HCT116 (cell line): ENCODE results near the gene PRKCZ. TPM values are rescaled to one million over a fixed set of nuclear protein-coding genes. Genes with fewer than 3 reads are reported as not detected.

Experiments
- ATAC-seq: fragments of 200-7000 bp; cut with Tn5 transposase; 2 replicates; pipeline ENCODE4 v1.9.1; 2020; ENCODE audit warnings: mild to moderate bottlenecking, moderate library complexity
- BruUV-seq: library from RNA; stranded (reverse); fragments of 400-500 nt; replicated peaks from 2 replicates; lab custom pipeline; 2021; lab: Mats Ljungman, UMichigan
- CTCF ChIA-PET: fragments of 300-600 bp; sonication (Branson Sonifier 250); formaldehyde crosslinking; loops from one replicate; lab custom pipeline; 2021; ENCODE audit warnings: antibody characterized with exemption; lab: Charles Lee
- POLR2A ChIA-PET: fragments of 300-600, 350-600 bp; sonication (Branson Sonifier 250); formaldehyde crosslinking; loops from one replicate; lab custom pipeline; 2021; ENCODE audit warnings: antibody characterized with exemption; lab: Charles Lee
- RAD21 ChIA-PET, 2 experiments: fragments of 300-600 bp; sonication (Branson Sonifier 250); formaldehyde crosslinking; loops; one replicate each; lab custom pipeline; 2023; ENCODE audit warnings: low total read pairs in 2 of 2; ENCODE audit not compliant: uncharacterized antibody in 2 of 2, unreplicated experiment in 2 of 2, low non-redundant PET in 1 of 2; lab: Charles Lee
- DNase-seq: peaks from one replicate; pipeline ENCODE4 v3.0.0-alpha.2; 2010; ENCODE audit warnings: low read depth, low spot score
- H2AFZ ChIP-seq: fragments of 200-600 bp; shearing (Covaris generic), sonication (generic); 2 replicates; pipeline ENCODE4 v1.6.1; 2017; ENCODE audit warnings: low read depth, mixed run types, mixed read lengths, antibody characterized with exemption, low read length; ENCODE audit not compliant: poor library complexity, severe bottlenecking
- H3K27ac ChIP-seq: 2 replicates; pipeline ENCODE4 v1.5.1; 2012; ENCODE audit warnings: low read depth, low read length
- H3K27me3 ChIP-seq: fragments of 200-600 bp; sonication (generic); 2 replicates; pipeline ENCODE4 v1.6.1; 2016; ENCODE audit warnings: mixed run types, low read length, mixed read lengths; ENCODE audit not compliant: insufficient read depth
- H3K36me3 ChIP-seq, 2 experiments: fragments of 200-500 bp in 1 of 2; fragments of 200-600 bp in 1 of 2; sonication (Bioruptor generic) in 1 of 2; sonication (generic) in 1 of 2; 2 replicates each; pipeline versions ENCODE4 v1.5.1 to v1.6.1; 2014 to 2016; ENCODE audit warnings: low read length in 2 of 2, inconsistent platforms in 1 of 2, mixed read lengths in 1 of 2, mixed run types in 1 of 2; ENCODE audit not compliant: insufficient read depth in 2 of 2, control insufficient read depth in 1 of 2
- H3K4me1 ChIP-seq, 2 experiments: fragments of 200-600 bp in 1 of 2; sonication (generic) in 1 of 2; 2 replicates each; pipeline versions ENCODE4 v1.5.1 to v1.6.1; 2012 to 2017; ENCODE audit warnings: low read length in 2 of 2, inconsistent platforms in 1 of 2, mild to moderate bottlenecking in 1 of 2, mixed read lengths in 1 of 2, mixed run types in 1 of 2, moderate library complexity in 1 of 2; ENCODE audit not compliant: insufficient read depth in 2 of 2, control insufficient read depth in 1 of 2
- H3K4me2 ChIP-seq: fragments of 200-600 bp; sonication (generic); 2 replicates; pipeline ENCODE4 v1.6.1; 2017; ENCODE audit warnings: mixed run types, low read length, mixed read lengths
- H3K4me3 ChIP-seq, 2 experiments: fragments of 200-600 bp in 1 of 2; sonication (generic) in 1 of 2; replicated peaks in 1 of 2; 2 replicates each; pipeline ENCODE4 v1.5.1; 2011 to 2016; ENCODE audit warnings: low read length in 2 of 2, control low read depth in 1 of 2, low read depth in 1 of 2, mild to moderate bottlenecking in 1 of 2, mixed read lengths in 1 of 2, mixed run types in 1 of 2
- H3K79me2 ChIP-seq: fragments of 200-600 bp; sonication (generic); 2 replicates; pipeline ENCODE4 v1.6.1; 2017; ENCODE audit warnings: mild to moderate bottlenecking, mixed run types, low read length, moderate library complexity, mixed read lengths; ENCODE audit not compliant: insufficient read depth
- H3K9ac ChIP-seq: fragments of 200-600 bp; sonication (generic); 2 replicates; pipeline ENCODE4 v1.6.1; 2016; ENCODE audit warnings: low read length, mixed read lengths
- H3K9me2 ChIP-seq: fragments of 200-600 bp; sonication (generic), shearing (Covaris generic); 2 replicates; pipeline ENCODE4 v1.6.1; 2017; ENCODE audit warnings: mixed run types, mild to moderate bottlenecking, moderate library complexity; ENCODE audit not compliant: insufficient read depth
- H3K9me3 ChIP-seq, 2 experiments: fragments of 200-500 bp in 1 of 2; fragments of 200-600 bp in 1 of 2; sonication (Bioruptor generic) in 1 of 2; sonication (generic) in 1 of 2; 2 replicates each; pipeline ENCODE4 v1.6.1; 2014 to 2017; ENCODE audit warnings: low read length in 2 of 2, mixed read lengths in 2 of 2, inconsistent platforms in 1 of 2, low read depth in 1 of 2, mild to moderate bottlenecking in 1 of 2, mixed run types in 1 of 2, moderate library complexity in 1 of 2; ENCODE audit not compliant: control insufficient read depth in 1 of 2, insufficient read depth in 1 of 2
- H4K20me1 ChIP-seq: fragments of 200-600 bp; sonication (generic), shearing (Covaris generic); 2 replicates; pipeline ENCODE4 v1.6.1; 2017; ENCODE audit warnings: mixed run types, mild to moderate bottlenecking, moderate library complexity; ENCODE audit not compliant: insufficient read depth
- EZH2phosphoT487 ChIP-seq: fragments of 200-600 bp; IDR thresholded peaks from 2 replicates; pipeline ENCODE4 v1.6.1; 2018; ENCODE audit warnings: antibody characterized with exemption, borderline replicate concordance
- FOSL1 ChIP-seq: IDR thresholded peaks from 2 replicates; pipeline ENCODE4 v1.6.1; 2012; ENCODE audit warnings: low read depth
- JUND ChIP-seq: IDR thresholded peaks from 2 replicates; pipeline ENCODE4 v1.6.1; 2012
- POLR2A ChIP-seq: IDR thresholded peaks from 2 replicates; pipeline ENCODE4 v1.7.0; 2011; ENCODE audit warnings: borderline replicate concordance; ENCODE audit not compliant: insufficient read depth, insufficient read length; ENCODE audit errors: extremely low read depth
- RAD21 ChIP-seq: IDR thresholded peaks from 2 replicates; pipeline ENCODE4 v1.6.1; 2012; ENCODE audit warnings: low read depth, mild to moderate bottlenecking
- SRF ChIP-seq: IDR thresholded peaks from 2 replicates; pipeline ENCODE4 v1.6.1; 2012; ENCODE audit warnings: low read depth
- TCF7L2 ChIP-seq: IDR thresholded peaks from 2 replicates; pipeline ENCODE4 v1.7.0; 2011; ENCODE audit warnings: borderline replicate concordance, inconsistent platforms; ENCODE audit not compliant: insufficient read depth, insufficient read length; ENCODE audit errors: extremely low read depth
- YY1 ChIP-seq: IDR thresholded peaks from 2 replicates; pipeline ENCODE4 v1.6.1; 2011; ENCODE audit warnings: low read length, low read depth, moderate library complexity, mild to moderate bottlenecking; ENCODE audit not compliant: insufficient replicate concordance; ENCODE audit errors: extremely low read depth
- intact Hi-C: fragments of 100-400 bp; cut with micrococcal nuclease; formaldehyde crosslinking; loops from 2 replicates; pipeline ENCODE4 v1.10.0; 2022
- total RNA-seq: library from RNA; stranded (reverse); gene quantifications from one replicate; pipeline ENCODE4 v1.2.1, GENCODE V29; 2021; ENCODE audit not compliant: unreplicated experiment
- TF ChIP-seq, protein P1 (sequence below), 3 experiments: fragments of 200-600 bp in 1 of 3; sonication (generic) in 1 of 3; IDR thresholded peaks in 2 of 3; conservative IDR thresholded peaks in 1 of 3; 2 replicates each; pipeline ENCODE4 v1.5.1; 2012 to 2017; ENCODE audit warnings: low read depth in 2 of 3, low read length in 2 of 3, antibody characterized with exemption in 1 of 3, borderline replicate concordance in 1 of 3, control low read depth in 1 of 3, mild to moderate bottlenecking in 1 of 3, mixed read lengths in 1 of 3, mixed run types in 1 of 3, moderate library complexity in 1 of 3; ENCODE audit not compliant: insufficient read depth in 1 of 3
- TF ChIP-seq, protein P2 (sequence below): IDR thresholded peaks from 2 replicates; pipeline ENCODE4 v1.6.1; 2011; ENCODE audit warnings: mild to moderate bottlenecking, low read length, moderate library complexity; ENCODE audit not compliant: insufficient replicate concordance; ENCODE audit errors: extremely low read depth

Gene PRKCZ
- total RNA-seq, 1 experiment from 2014 or later = 46.8 TPM

DNA sequence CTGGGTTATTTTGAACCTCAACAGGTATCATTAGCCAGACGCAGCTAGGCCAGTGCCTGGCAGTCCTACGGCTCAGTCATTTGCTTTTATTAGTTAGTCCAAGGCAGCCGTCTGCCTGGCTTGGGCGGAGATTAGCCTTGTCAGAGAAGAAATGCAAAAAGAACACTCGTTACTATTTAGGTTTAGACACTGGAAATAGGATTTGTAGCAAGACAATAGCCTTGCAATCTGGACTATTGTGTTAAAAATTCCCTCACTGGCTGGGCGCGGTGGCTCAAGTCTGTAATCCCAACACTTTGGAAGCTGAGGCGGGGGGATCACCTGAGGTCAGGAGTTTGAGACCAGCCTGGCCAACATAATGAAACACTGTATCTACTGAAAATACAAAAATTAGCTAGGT, 11.0 kb upstream of the PRKCZ start:
- H3K9me2 ChIP-seq = no peaks in the 10 kb centered on the region
- ChIA-PET CTCF (interaction anchor here (1.6 kb wide), 1 partner anchor 79 kb away, joined by 4 read pairs; no protein-coding TSS in a partner anchor), POLR2A (no interaction called here), RAD21 (no interaction called here)
- no peaks in the 10 kb centered on the region for H3K27me3 ChIP-seq
- H3K4me2 ChIP-seq = no peak overlapping the region
- intact Hi-C loops = no loop called here
- H4K20me1 ChIP-seq = no peaks in the 10 kb centered on the region
- no peak overlapping the region for H3K4me3 ChIP-seq
- H3K9me3 ChIP-seq = no peaks in the 10 kb centered on the region
- DNase-seq (no peak), ATAC-seq (no peak)
- H3K4me1 ChIP-seq = peaks cover 0 to under 1% of the 10 kb centered on the region in 2 experiments; a peak in 1 of 4 replicates
- H3K36me3 ChIP-seq = no peaks in the 10 kb centered on the region
- TF ChIP-seq TCF7L2 (no peak), SRF (no peak), RAD21 (no peak), JUND (no peak), EZH2phosphoT487 (no peak), FOSL1 (no peak), YY1 (no peak), POLR2A (no peak)
- TF ChIP-seq, protein P1, sequence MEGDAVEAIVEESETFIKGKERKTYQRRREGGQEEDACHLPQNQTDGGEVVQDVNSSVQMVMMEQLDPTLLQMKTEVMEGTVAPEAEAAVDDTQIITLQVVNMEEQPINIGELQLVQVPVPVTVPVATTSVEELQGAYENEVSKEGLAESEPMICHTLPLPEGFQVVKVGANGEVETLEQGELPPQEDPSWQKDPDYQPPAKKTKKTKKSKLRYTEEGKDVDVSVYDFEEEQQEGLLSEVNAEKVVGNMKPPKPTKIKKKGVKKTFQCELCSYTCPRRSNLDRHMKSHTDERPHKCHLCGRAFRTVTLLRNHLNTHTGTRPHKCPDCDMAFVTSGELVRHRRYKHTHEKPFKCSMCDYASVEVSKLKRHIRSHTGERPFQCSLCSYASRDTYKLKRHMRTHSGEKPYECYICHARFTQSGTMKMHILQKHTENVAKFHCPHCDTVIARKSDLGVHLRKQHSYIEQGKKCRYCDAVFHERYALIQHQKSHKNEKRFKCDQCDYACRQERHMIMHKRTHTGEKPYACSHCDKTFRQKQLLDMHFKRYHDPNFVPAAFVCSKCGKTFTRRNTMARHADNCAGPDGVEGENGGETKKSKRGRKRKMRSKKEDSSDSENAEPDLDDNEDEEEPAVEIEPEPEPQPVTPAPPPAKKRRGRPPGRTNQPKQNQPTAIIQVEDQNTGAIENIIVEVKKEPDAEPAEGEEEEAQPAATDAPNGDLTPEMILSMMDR (IDR thresholded peaks at IDR 0.05 in 2 of 3, conservative IDR thresholded peaks at IDR 0.05 in 1 of 3; ENCODE audit: borderline replicate concordance in 1 of 3, insufficient read depth in 1 of 3, low read depth in 2 of 3, low read length in 2 of 3) = no peak
- TF ChIP-seq, protein P2, sequence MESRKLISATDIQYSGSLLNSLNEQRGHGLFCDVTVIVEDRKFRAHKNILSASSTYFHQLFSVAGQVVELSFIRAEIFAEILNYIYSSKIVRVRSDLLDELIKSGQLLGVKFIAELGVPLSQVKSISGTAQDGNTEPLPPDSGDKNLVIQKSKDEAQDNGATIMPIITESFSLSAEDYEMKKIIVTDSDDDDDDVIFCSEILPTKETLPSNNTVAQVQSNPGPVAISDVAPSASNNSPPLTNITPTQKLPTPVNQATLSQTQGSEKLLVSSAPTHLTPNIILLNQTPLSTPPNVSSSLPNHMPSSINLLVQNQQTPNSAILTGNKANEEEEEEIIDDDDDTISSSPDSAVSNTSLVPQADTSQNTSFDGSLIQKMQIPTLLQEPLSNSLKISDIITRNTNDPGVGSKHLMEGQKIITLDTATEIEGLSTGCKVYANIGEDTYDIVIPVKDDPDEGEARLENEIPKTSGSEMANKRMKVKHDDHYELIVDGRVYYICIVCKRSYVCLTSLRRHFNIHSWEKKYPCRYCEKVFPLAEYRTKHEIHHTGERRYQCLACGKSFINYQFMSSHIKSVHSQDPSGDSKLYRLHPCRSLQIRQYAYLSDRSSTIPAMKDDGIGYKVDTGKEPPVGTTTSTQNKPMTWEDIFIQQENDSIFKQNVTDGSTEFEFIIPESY = no peak
- BruUV-seq = no TSS peak
- H3K79me2 ChIP-seq = no peaks in the 10 kb centered on the region
- no peak overlapping the region for H3K9ac ChIP-seq
- H2AFZ ChIP-seq = no peak overlapping the region
- no peak overlapping the region for H3K27ac ChIP-seq
